ENCODE results near the gene SLC35F6. TPM values are rescaled to one million over a fixed set of nuclear protein-coding genes. Genes with fewer than 3 reads are reported as not detected.

SLC35F6 gene
- total RNA-seq, 6 experiments from 2014 or later = 14.2 to 73.9 (median 27.2) TPM

DNA sequence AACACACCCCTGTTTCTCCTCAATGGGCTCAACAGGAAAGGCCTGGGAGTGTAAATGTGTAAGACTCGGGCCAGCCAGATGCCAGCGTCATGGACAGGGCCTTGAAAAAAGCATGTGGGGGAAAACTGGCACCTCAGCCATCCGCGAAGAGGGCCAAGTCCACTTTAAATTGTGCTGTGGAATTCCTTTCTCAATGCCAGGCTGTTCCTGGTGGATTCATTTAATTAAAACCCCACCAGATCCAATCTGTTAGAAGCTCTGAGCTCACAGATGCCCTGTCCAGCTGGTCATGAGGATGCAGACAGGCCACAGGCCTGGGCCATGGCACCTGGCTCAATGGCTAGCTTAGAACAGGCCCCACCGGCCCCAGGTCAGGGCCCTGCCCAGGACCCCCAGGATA lies 46.7 kb upstream of the SLC35F6 start:
- WGBS (ENCODE audit: insufficient coverage, low coverage, low lambda C conversion rate, missing lambda C conversion rate) = no CpG with 5 or more reads among the region's 5 CpGs
- intact Hi-C loops (cut with DNase I) = no loop called here
- no peaks in the 10 kb centered on the region for H3K36me3 ChIP-seq
- no peaks in the 10 kb centered on the region for H3K27me3 ChIP-seq
- H3K4me3 ChIP-seq = no peak overlapping the region
- ATAC-seq = no peak
- no peak for TF ChIP-seq POLR2A (IDR thresholded peaks at IDR 0.05)
- TF ChIP-seq, protein P1, sequence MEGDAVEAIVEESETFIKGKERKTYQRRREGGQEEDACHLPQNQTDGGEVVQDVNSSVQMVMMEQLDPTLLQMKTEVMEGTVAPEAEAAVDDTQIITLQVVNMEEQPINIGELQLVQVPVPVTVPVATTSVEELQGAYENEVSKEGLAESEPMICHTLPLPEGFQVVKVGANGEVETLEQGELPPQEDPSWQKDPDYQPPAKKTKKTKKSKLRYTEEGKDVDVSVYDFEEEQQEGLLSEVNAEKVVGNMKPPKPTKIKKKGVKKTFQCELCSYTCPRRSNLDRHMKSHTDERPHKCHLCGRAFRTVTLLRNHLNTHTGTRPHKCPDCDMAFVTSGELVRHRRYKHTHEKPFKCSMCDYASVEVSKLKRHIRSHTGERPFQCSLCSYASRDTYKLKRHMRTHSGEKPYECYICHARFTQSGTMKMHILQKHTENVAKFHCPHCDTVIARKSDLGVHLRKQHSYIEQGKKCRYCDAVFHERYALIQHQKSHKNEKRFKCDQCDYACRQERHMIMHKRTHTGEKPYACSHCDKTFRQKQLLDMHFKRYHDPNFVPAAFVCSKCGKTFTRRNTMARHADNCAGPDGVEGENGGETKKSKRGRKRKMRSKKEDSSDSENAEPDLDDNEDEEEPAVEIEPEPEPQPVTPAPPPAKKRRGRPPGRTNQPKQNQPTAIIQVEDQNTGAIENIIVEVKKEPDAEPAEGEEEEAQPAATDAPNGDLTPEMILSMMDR (IDR thresholded peaks at IDR 0.05) = no peak
- peaks cover 0 to 29% (median 13%) of the 10 kb centered on the region in 4 donors for H3K4me1 ChIP-seq
- DNase-seq = no peak
- no peak overlapping the region for H3K27ac ChIP-seq
- H3K9me3 ChIP-seq = no peaks in the 10 kb centered on the region

DNA sequence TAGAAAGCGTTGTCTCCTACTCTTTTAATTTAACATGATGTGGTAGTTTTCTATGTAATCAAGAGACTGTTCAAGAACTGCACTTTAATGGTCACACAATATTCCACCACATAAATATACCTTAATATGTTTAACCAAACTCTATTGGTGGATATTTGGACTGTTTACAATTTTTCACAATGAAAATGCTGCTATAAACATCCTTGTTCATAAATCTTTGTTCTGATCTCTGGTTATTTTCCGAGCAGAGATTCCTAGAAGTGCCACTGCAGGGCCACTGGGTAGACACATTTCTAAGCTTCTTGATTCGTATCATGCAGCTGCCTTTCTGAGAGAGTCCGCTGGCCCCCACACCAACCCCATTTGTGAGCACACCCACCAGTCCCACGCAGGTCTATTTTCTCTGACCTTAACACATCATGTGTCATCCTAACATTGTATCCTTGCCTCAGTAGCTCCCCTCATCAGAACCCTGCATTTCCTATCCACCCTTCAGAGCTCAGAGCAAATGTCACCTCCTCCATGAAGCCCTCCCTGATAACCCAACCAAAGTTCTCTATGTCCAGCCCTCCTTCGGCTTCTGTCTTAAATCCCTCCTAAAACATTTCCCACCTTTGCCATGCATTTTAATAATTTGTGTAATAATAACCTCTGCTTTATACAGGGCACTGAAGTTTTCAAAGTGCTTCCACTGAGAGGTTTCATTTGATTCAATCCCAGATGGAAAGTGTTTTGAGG lies 45.0 kb upstream of the SLC35F6 start:
- Histone ChIP-seq H3K4me3 (no peak overlapping the region), H3K36me3 (no peaks in the 10 kb centered on the region), H3K4me1 (peaks cover 0 to 47% (median 15%) of the 10 kb centered on the region in 4 donors), H3K9me3 (no peaks in the 10 kb centered on the region), H3K27me3 (no peaks in the 10 kb centered on the region), H3K27ac (no peak overlapping the region)
- DNase-seq (no peak), ATAC-seq (no peak)
- no peak for TF ChIP-seq POLR2A (IDR thresholded peaks at IDR 0.05)
- TF ChIP-seq, protein P1 (IDR thresholded peaks at IDR 0.05) = no peak
- intact Hi-C loops (cut with DNase I) = no loop called here
- WGBS (ENCODE audit: insufficient coverage, low coverage, low lambda C conversion rate, missing lambda C conversion rate) = 84% methylated on average over 6 of the region's 6 CpGs

DNA sequence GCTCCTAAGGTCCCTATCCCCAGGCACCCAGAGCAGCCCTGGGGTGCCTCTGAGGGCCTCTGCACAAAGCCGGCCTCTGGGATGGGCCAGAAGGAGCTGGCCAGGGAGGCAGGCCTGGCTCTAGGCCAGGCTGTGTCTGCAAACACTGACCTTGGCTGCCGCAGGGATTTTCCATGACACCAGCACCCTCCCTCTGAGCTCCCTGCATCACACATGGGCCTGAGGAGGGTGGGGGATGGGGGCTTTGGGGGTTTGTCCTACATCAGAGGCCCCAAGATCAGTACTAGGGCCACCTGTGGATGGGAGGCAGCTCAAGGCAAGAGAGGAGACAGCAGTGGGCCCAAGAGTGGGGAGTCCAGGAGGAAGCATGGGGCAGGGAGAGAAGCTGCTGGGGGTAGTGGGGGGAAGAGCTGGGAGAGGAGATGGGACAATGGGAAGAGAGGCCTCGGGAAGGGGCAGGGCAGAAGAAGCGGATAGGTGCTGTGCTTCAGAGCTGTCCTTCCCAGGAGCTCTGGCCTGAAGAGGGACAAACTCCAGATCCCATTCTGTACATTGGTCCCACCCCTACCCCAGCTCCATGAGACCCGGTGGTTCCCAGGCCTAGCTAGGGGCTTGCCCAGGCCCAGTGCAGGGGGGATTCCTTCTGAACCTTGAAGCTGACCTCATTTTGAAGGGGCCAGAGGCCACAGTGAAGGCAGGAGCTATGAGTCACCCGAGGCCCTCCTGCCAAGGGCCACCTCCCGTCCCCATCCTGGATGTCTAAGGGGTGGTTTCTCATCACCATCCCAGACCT lies 43.6 kb upstream of the SLC35F6 start:
- intact Hi-C loops (cut with DNase I) = no loop called here
- H3K36me3 ChIP-seq = no peaks in the 10 kb centered on the region
- H3K4me3 ChIP-seq = no peak overlapping the region
- H3K9me3 ChIP-seq = no peaks in the 10 kb centered on the region
- peak overlapping the region; percentile 31 to 74 (median 59) for H3K27ac ChIP-seq
- no CpG with 5 or more reads among the region's 7 CpGs for WGBS (ENCODE audit: insufficient coverage, low coverage, low lambda C conversion rate, missing lambda C conversion rate)
- H3K4me1 ChIP-seq = peaks cover 0 to 53% (median 17%) of the 10 kb centered on the region in 4 donors
- ATAC-seq = peak; percentile 63 to 73 (median 70)
- H3K27me3 ChIP-seq = no peaks in the 10 kb centered on the region
- TF ChIP-seq POLR2A (IDR thresholded peaks at IDR 0.05) = no peak
- TF ChIP-seq, protein P1 (IDR thresholded peaks at IDR 0.05) = no peak
- peak; percentile 87 to 94 (median 89) for DNase-seq

DNA sequence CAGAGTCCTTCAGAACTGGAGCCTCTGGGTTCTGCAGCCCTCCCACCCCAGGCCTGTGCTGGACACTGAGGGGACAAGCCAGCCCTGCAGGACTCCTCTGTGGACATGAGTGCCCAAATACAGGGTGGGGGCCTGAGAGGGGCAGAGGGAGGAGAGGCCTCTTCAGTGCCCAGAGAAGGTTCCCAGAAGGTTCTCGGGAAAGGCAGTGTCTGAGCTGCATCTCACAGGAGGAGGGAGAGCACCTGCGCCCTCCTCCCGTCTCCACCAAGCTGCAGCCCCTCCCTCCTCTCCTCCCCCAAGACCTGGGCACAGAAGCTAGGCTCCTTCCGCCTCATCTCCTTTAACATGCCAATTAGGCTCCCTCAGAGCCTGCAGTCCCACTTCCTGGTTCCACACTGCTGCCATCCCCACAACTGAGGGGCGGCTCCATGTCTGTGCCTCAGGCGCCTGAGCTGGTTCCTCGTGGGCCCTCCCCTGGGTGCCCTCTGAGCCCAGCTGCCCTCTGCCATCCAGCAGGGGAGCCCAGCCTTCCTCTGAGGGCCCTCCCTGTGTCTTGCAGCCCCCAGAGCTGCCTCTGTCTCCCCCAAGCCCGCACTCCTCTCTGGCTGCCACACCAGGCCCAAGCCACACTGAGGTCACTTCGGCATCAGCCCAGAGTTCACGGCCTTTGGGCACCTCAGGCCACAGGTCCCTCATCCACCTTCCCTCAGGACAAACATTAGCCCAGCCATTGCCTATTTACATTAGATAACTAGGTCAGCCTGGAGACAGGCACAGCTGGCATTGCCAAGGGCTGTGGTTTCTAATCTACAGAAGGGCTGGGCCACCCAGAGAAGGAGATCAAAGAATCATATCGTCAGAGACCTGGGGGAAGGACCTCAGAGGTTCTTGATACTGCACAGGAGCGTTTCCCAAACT lies 42.7 kb upstream of the SLC35F6 start:
- peaks cover 0 to 53% (median 17%) of the 10 kb centered on the region in 4 donors for H3K4me1 ChIP-seq
- peak; percentile 82 to 91 (median 87) for ATAC-seq
- no peaks in the 10 kb centered on the region for H3K9me3 ChIP-seq
- WGBS (ENCODE audit: insufficient coverage, low coverage, low lambda C conversion rate, missing lambda C conversion rate) = 52% methylated on average over 3 of the region's 12 CpGs
- no peaks in the 10 kb centered on the region for H3K36me3 ChIP-seq
- TF ChIP-seq POLR2A (IDR thresholded peaks at IDR 0.05) = no peak
- TF ChIP-seq, protein P1 (IDR thresholded peaks at IDR 0.05) = no peak
- no peak overlapping the region for H3K4me3 ChIP-seq
- H3K27me3 ChIP-seq = no peaks in the 10 kb centered on the region
- peak overlapping the region in 2 of 3 donors; percentile 59 to 74 for H3K27ac ChIP-seq
- peak; percentile 81 to 91 (median 86) for DNase-seq
- intact Hi-C loops (cut with DNase I) = no loop called here
